GM18951 (cell line): ENCODE results near the gene ZNF503.

Experiments used
- POLR2A ChIP-seq: IDR thresholded peaks from 4 replicates; pipeline ENCODE4 v1.6.1; 2011; ENCODE audit warnings: mild to moderate bottlenecking; ENCODE audit not compliant: insufficient read length, insufficient read depth; ENCODE audit errors: extremely low read depth
- in situ Hi-C: fragments of 300-500 bp; cut with MboI; formaldehyde crosslinking; loops from one replicate; pipeline ENCODE4 v1.12.0; 2022; ENCODE audit warnings: low sequenced_read_pairs, mixed read lengths, inconsistent platforms; ENCODE audit not compliant: unreplicated experiment

Gene ZNF503

GRCh38 chr10:75401569-75402485, at the start of gene ZNF503:
Gene ZNF503, minus strand, starts transcription at chr10:75401764. Its CDS starts 345 bp downstream, at chr10:75401419.
- peak; percentile 95 for TF ChIP-seq POLR2A

GRCh38 chr10:75450644-75451640, 49.4 kb upstream of the ZNF503 start:
- no peak for TF ChIP-seq POLR2A
- in situ Hi-C loops = no loop called here

More at GRCh38 chr10:75401569-75402485, at the start of gene ZNF503:
- in situ Hi-C loops = no loop called here

GRCh38 chr10:75450075-75450445, 48.5 kb upstream of the ZNF503 start:
- in situ Hi-C loops = no loop called here
- TF ChIP-seq POLR2A = no peak

- in situ Hi-C loops = no loop called here
- no peak for TF ChIP-seq POLR2A
These were observed 48.0 kb upstream of the ZNF503 start for GRCh38 chr10:75449382-75450074.

- in situ Hi-C loops = no loop called here
- no peak for TF ChIP-seq POLR2A
These were observed 46.6 kb upstream of the ZNF503 start for GRCh38 chr10:75448166-75448565.

GRCh38 chr10:75446508-75446907, 44.9 kb upstream of the ZNF503 start:
- in situ Hi-C loops = no loop called here
- TF ChIP-seq POLR2A = no peak

- in situ Hi-C loops = no loop called here
- TF ChIP-seq POLR2A = no peak
These were observed 43.3 kb upstream of the ZNF503 start for GRCh38 chr10:75444781-75445386.

- TF ChIP-seq POLR2A = no peak
- in situ Hi-C loops = no loop called here
These were observed 41.8 kb upstream of the ZNF503 start for GRCh38 chr10:75443362-75443761.

GRCh38 chr10:75441682-75442081, 40.1 kb upstream of the ZNF503 start:
- in situ Hi-C loops = no loop called here

GRCh38 chr10:75441196-75441595, 39.6 kb upstream of the ZNF503 start:
- in situ Hi-C loops = no loop called here

More at GRCh38 chr10:75441682-75442081, 40.1 kb upstream of the ZNF503 start:
- TF ChIP-seq POLR2A = no peak

GRCh38 chr10:75440271-75440793, 38.8 kb upstream of the ZNF503 start:
- in situ Hi-C loops = no loop called here

More at GRCh38 chr10:75441196-75441595, 39.6 kb upstream of the ZNF503 start:
- TF ChIP-seq POLR2A = no peak

GRCh38 chr10:75439811-75440210, 38.2 kb upstream of the ZNF503 start:
- TF ChIP-seq POLR2A = no peak
- in situ Hi-C loops = no loop called here

More at GRCh38 chr10:75440271-75440793, 38.8 kb upstream of the ZNF503 start:
- TF ChIP-seq POLR2A = no peak
